ENCODE data around the gene TNRC6B. TPM values are rescaled to one million over a fixed set of nuclear protein-coding genes. Genes with fewer than 3 reads are reported as not detected.

The TNRC6B gene
- total RNA-seq, 2 experiments from 2014 or later = 37.9 TPM

DNA sequence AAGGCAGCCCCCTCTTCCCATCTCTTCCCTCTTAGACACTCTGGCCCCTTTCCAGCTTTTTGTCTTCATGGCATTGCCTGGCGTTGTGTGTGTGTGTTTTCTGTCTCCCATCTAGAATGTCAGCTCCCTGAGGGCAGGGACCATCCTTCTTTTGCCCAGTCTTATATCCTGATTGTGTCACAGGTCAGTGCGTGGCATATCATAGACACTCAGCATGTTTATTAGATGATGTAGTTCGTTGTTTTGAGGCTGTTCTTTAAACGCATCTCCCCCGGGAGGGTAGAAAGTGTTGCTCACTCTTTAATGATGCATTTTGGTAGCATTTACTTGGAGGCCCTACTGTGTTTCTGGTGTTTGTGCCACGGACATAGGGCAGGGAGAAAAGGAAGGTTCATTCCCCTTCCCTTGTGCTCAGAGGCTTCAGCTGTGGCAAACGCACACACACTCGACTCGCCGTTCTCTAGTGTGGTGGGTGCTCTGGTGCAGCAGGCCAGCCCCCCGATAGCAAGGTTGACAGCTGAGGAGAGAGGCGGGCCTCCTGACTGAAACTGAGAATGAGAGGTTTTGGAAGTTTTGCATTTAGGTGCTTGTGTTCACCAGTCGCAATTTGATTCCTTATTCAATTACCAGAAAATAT lies 60.2 kb downstream of the TNRC6B start:
- H3K36me3 Mint-ChIP-seq (ENCODE audit: low read depth) = peaks cover 7% of the 10 kb centered on the region
- no peaks in the 10 kb centered on the region for H3K27me3 Mint-ChIP-seq (ENCODE audit: low read depth)
- no peaks in the 10 kb centered on the region for H3K9me3 Mint-ChIP-seq
- DNase-seq = no peak
- no peak overlapping the region for H3K4me3 Mint-ChIP-seq
- intact Hi-C loops (cut with micrococcal nuclease) = no loop called here
- peak overlapping the region; percentile 75 for H3K27ac Mint-ChIP-seq
- CTCF ChIA-PET = interaction anchor here (1.3 kb wide), 1 partner anchor 9 kb away, joined by 3 read pairs; no protein-coding TSS in a partner anchor
- peaks cover 85% of the 10 kb centered on the region for H3K4me1 Mint-ChIP-seq (ENCODE audit: low read depth)

DNA sequence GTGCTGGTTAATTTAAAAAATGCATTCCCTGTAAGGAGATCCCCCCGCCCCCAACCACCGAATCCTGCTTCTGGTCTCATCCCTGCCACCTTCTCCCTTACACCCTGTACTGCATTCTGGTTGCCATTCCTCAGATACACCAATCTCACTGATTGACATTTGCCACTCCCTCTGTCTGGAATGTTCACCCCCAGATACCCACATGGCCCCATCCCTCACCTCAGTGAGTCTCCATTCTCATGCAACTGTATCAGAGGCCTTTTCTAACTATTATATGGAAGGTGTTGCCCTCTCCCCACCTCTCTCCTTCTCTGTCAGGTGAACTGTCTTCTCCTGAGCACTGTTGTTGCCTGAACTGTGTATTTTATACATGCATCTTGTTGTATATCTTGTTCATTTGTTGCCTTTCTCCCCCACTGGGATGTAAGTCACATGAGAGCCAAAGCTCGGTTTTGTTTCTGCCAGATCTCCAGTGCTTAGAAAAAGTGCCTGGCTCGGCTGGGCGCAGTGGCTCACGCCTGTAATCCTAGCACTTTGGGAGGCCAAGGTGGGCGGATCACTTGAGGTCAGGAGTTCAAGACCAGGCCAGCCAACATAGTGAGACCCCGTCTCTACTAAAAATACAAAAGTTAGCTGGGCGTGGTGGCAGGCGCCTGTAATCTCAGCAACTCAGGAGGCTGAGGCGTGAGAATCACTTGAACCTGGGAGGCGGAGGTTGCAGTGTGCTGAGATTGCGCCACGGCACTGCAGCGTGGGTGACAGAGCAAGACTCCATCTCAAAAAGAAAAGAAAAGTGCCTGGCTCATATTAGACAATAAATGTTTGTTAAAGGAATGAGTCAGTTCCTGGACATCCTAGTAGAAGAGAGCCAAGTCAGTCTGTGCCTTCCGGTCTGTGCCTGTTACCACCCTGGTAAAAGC lies 61.0 kb downstream of the TNRC6B start:
- H3K4me1 Mint-ChIP-seq (ENCODE audit: low read depth) = peaks cover 87% of the 10 kb centered on the region
- no peak overlapping the region for H3K27ac Mint-ChIP-seq
- intact Hi-C loops (cut with micrococcal nuclease) = no loop called here
- H3K27me3 Mint-ChIP-seq (ENCODE audit: low read depth) = no peaks in the 10 kb centered on the region
- no peaks in the 10 kb centered on the region for H3K9me3 Mint-ChIP-seq
- H3K4me3 Mint-ChIP-seq = no peak overlapping the region
- no peak for DNase-seq
- H3K36me3 Mint-ChIP-seq (ENCODE audit: low read depth) = peaks cover 6% of the 10 kb centered on the region
- CTCF ChIA-PET = interaction anchor here (1.3 kb wide), 1 partner anchor 9 kb away, joined by 3 read pairs; no protein-coding TSS in a partner anchor

DNA sequence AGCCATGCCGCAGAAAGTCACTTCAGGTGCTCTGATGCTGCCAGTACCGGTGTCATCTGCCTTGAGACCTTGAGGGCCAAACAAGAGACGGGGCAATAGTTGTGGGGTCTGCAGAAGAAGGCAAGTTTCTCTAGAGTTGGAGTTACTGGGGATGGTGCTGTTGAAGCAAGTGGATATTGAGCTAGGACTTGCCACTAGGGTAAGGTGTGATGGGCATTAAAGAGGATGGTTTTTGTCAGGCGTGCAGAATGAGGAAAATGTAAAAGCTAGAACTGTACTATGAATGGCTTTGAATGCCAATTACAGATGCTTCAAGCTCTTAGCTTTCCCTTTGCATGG lies 61.6 kb downstream of the TNRC6B start:
- intact Hi-C loops (cut with micrococcal nuclease) = no loop called here
- H3K36me3 Mint-ChIP-seq (ENCODE audit: low read depth) = peaks cover 3% of the 10 kb centered on the region
- H3K4me1 Mint-ChIP-seq (ENCODE audit: low read depth) = peaks cover 88% of the 10 kb centered on the region
- no peaks in the 10 kb centered on the region for H3K9me3 Mint-ChIP-seq
- H3K27ac Mint-ChIP-seq = no peak overlapping the region
- H3K4me3 Mint-ChIP-seq = no peak overlapping the region
- CTCF ChIA-PET = no interaction called here
- H3K27me3 Mint-ChIP-seq (ENCODE audit: low read depth) = no peaks in the 10 kb centered on the region
- no peak for DNase-seq

DNA sequence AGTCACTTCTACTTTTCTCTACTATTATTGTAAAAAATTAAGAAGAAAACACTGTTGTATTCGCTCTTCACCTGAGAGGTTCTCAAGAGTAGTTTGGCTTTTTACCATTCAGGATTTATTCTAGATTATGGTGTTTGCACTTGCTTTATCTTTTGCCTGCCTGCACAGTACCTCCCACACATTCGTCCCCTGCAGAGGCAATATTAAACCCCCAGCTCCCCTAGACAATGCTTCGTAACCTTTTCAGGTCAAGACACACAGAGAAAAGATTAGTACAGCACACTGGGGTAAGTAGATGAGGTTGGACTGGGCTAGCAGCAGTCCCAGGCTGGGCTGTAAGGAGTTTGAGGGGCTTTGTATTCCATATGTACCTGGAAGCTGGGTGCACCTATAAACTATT lies 62.4 kb downstream of the TNRC6B start:
- Mint-ChIP-seq H3K27me3 (ENCODE audit: low read depth) (no peaks in the 10 kb centered on the region), H3K36me3 (ENCODE audit: low read depth) (peaks cover 3% of the 10 kb centered on the region), H3K9me3 (no peaks in the 10 kb centered on the region), H3K27ac (no peak overlapping the region), H3K4me1 (ENCODE audit: low read depth) (peaks cover 88% of the 10 kb centered on the region), H3K4me3 (no peak overlapping the region)
- CTCF ChIA-PET = no interaction called here
- DNase-seq = no peak
- intact Hi-C loops (cut with micrococcal nuclease) = loop anchor here (2.0 to 5.0 kb wide), 3 partner anchors 15 to 63 kb away; partner anchors contain the start of gene TNRC6B

DNA sequence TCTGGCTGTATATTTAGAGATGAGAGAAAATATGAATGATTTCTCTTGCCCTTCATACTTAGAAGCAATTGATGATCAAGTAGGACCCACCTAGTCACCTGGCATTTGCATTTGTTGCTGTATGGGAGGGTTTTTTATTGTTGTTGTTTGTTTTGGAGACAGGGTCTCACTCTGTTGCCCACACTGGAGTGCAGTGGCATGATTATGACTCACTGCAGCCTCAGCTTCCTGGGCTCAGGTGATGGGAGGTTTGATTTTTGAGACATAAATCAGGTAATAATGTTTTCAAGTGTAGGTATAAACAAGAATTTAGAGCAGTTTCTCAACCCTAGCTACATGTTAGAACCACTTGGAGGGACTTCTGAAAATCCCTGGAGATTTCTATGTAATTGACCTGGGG lies 63.0 kb downstream of the TNRC6B start:
- peaks cover 85% of the 10 kb centered on the region for H3K4me1 Mint-ChIP-seq (ENCODE audit: low read depth)
- CTCF ChIA-PET = interaction anchor here (1.2 kb wide), 1 partner anchor 15 kb away, joined by 5 read pairs; no protein-coding TSS in a partner anchor
- H3K27ac Mint-ChIP-seq = peak overlapping the region; percentile 71
- DNase-seq = no peak
- H3K27me3 Mint-ChIP-seq (ENCODE audit: low read depth) = no peaks in the 10 kb centered on the region
- intact Hi-C loops (cut with micrococcal nuclease) = loop anchor here (1.0 to 5.0 kb wide), 4 partner anchors 16 to 64 kb away; partner anchors contain the start of gene TNRC6B
- H3K9me3 Mint-ChIP-seq = no peaks in the 10 kb centered on the region
- no peak overlapping the region for H3K4me3 Mint-ChIP-seq
- peaks cover 3% of the 10 kb centered on the region for H3K36me3 Mint-ChIP-seq (ENCODE audit: low read depth)

DNA sequence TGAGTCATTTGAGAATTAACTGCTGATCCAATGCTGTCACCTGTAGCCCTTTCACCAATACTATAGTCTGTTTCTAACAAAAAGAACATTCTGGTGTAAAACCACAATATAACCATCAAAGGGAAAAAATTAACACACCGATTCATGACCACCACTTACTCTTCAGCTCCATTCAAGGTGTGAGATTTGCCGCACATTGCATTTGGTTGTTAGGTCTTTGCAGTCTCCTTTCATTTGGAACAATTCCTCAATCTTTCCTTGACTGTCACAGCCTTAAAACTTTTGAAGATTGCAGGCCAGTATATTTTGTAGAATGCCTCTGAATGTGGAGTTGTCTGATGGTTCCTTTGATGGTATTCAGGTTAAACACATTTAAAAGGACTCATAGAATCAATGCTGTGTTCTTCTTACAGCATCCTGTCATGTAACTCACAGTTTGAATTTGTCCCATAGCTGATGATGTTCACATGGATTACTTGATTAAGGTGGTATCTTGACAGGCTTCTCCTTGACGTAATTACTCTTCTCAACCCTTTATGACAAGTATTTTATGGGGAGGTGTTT lies 63.6 kb downstream of the TNRC6B start:
- peak overlapping the region; percentile 71 for H3K27ac Mint-ChIP-seq
- H3K4me1 Mint-ChIP-seq (ENCODE audit: low read depth) = peaks cover 81% of the 10 kb centered on the region
- no peaks in the 10 kb centered on the region for H3K27me3 Mint-ChIP-seq (ENCODE audit: low read depth)
- H3K36me3 Mint-ChIP-seq (ENCODE audit: low read depth) = peaks cover 2% of the 10 kb centered on the region
- CTCF ChIA-PET = interaction anchor here (1.0 to 1.4 kb wide), 3 partner anchors 15 to 106 kb away, joined by 3 to 6 read pairs (median 5); no protein-coding TSS in a partner anchor
- intact Hi-C loops (cut with micrococcal nuclease) = loop anchor here (1.0 to 5.0 kb wide), 4 partner anchors 16 to 64 kb away; partner anchors contain the start of gene TNRC6B
- no peaks in the 10 kb centered on the region for H3K9me3 Mint-ChIP-seq
- H3K4me3 Mint-ChIP-seq = no peak overlapping the region
- peak; percentile 45 for DNase-seq

DNA sequence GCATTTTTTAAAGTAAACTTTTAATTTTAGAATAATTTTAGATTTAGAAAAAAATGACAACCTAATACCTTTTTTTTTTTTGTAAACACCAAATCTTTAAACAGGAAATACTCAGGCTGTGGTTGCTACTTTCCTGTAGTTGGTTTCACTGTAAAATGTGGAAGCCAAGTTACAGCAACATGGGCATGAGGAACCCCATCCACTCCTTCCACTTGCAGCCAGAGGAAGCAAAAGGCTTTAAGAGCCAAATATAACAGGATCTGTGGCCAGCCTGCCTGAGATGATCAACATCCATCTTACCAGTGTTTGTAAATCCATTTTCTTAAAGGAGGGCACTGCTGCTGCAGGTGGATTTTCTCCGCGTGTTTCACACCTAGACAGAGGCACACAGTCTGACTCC lies 66.2 kb downstream of the TNRC6B start:
- DNase-seq = peak; percentile 23
- Mint-ChIP-seq H3K4me1 (ENCODE audit: low read depth) (peaks cover 74% of the 10 kb centered on the region), H3K27me3 (ENCODE audit: low read depth) (no peaks in the 10 kb centered on the region), H3K36me3 (ENCODE audit: low read depth) (peaks cover 1% of the 10 kb centered on the region), H3K9me3 (no peaks in the 10 kb centered on the region), H3K27ac (peak overlapping the region; percentile 26), H3K4me3 (no peak overlapping the region)
- intact Hi-C loops (cut with micrococcal nuclease) = loop anchor here (5.0 kb wide), 1 partner anchor 33 kb away; no protein-coding TSS in a partner anchor
- CTCF ChIA-PET = interaction anchor here (0.7 kb wide), 1 partner anchor 9 kb away, joined by 3 read pairs; no protein-coding TSS in a partner anchor

DNA sequence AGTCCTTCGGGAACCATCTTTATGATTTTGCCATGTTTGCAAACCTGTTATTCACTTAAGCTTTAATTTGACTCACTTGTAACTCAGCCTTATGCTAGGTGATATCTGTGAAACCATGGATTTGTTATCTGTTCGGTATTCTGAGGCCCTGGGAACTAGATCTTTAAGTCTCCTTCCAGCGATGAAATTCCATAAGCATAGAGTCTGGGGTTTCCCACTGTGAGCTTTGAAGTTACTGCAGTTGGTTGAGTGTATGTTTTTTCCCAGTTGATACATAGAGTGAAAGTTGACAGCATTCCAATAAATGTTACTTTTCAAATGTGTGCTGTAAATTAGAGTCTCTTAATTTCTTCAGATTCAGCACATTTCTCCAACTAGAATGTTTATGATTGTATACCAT lies 66.9 kb downstream of the TNRC6B start:
- Mint-ChIP-seq H3K4me3 (no peak overlapping the region), H3K9me3 (no peaks in the 10 kb centered on the region), H3K4me1 (ENCODE audit: low read depth) (peaks cover 74% of the 10 kb centered on the region), H3K27me3 (ENCODE audit: low read depth) (no peaks in the 10 kb centered on the region), H3K27ac (no peak overlapping the region), H3K36me3 (ENCODE audit: low read depth) (peaks cover 1% of the 10 kb centered on the region)
- no peak for DNase-seq
- intact Hi-C loops (cut with micrococcal nuclease) = loop anchor here (5.0 kb wide), 1 partner anchor 33 kb away; no protein-coding TSS in a partner anchor
- CTCF ChIA-PET = interaction anchor here (0.6 kb wide), 1 partner anchor 84 kb away, joined by 4 read pairs; no protein-coding TSS in a partner anchor

DNA sequence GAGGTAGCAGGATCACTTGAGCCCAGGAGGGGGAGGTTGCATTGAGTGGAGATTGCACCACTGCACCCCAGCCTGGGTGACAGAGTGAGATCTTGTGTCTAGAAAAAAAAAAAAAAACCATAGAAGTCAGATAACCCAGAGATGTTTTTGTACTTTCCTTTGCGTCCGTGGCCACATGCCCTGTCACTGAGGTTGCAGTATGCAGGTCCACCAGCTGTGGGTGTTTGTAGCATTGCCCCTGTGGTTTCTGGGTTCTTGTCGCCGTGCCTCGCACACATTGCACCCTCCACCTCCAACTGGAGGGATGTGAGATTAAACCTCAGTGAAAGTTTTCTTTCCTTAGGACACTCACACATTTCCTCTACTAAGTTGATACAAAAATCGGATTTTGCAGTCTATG lies 70.3 kb downstream of the TNRC6B start:
- intact Hi-C loops (cut with micrococcal nuclease) = no loop called here
- CTCF ChIA-PET = interaction anchor here (0.7 kb wide), 1 partner anchor 224 kb away, joined by 3 read pairs; no protein-coding TSS in a partner anchor
- peaks cover 3% of the 10 kb centered on the region for H3K36me3 Mint-ChIP-seq (ENCODE audit: low read depth)
- no peaks in the 10 kb centered on the region for H3K9me3 Mint-ChIP-seq
- H3K4me3 Mint-ChIP-seq = peak overlapping the region; percentile 32
- peak; percentile 58 for DNase-seq
- peak overlapping the region; percentile 22 for H3K27ac Mint-ChIP-seq
- H3K27me3 Mint-ChIP-seq (ENCODE audit: low read depth) = no peaks in the 10 kb centered on the region
- H3K4me1 Mint-ChIP-seq (ENCODE audit: low read depth) = peaks cover 66% of the 10 kb centered on the region

DNA sequence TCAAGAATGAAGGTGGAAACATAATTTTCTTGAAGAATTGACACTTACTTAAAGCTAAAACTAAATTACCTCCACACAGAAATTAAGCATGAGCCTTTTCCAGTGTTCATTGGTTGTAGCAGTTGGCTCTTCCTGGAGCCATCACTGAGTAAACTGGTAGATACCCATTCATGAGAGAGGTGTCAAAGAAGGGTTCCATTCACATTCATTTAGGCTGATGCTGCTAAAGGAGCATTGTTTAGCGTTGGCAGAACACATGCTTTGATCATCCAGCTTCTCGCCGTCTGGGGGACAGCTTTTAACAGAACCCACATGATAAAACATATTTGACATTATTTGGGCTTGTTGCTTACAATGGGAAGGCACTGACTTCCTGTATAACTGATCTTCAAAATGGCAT lies 71.6 kb downstream of the TNRC6B start:
- intact Hi-C loops (cut with micrococcal nuclease) = no loop called here
- CTCF ChIA-PET = interaction anchor here (0.9 to 1.1 kb wide), 3 partner anchors 60 to 98 kb away, joined by 3 read pairs; no protein-coding TSS in a partner anchor
- H3K27me3 Mint-ChIP-seq (ENCODE audit: low read depth) = no peaks in the 10 kb centered on the region
- H3K27ac Mint-ChIP-seq = no peak overlapping the region
- DNase-seq = no peak
- peaks cover 68% of the 10 kb centered on the region for H3K4me1 Mint-ChIP-seq (ENCODE audit: low read depth)
- H3K9me3 Mint-ChIP-seq = no peaks in the 10 kb centered on the region
- peaks cover 9% of the 10 kb centered on the region for H3K36me3 Mint-ChIP-seq (ENCODE audit: low read depth)
- no peak overlapping the region for H3K4me3 Mint-ChIP-seq

DNA sequence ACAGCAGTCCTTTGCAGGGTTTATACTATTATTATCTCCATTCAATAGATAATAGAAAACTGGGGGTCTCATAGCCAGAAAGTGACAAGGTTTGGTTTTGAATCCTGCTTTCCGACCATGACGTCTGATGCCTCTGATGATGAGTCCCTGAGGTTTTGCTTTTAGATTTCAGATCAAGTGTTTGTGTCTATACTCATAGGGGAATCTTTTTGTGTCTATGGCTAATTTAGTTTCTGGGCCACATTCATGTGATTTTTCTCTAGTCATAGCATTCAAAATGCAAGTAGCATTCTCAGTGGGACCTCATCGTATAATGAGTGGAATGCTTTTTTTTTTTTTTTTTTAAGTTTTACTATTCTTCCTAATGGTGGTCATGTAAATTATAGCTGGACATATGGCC lies 72.9 kb downstream of the TNRC6B start:
- CTCF ChIA-PET = interaction anchor here (1.1 kb wide), 1 partner anchor 13 kb away, joined by 3 read pairs; no protein-coding TSS in a partner anchor
- H3K4me3 Mint-ChIP-seq = no peak overlapping the region
- intact Hi-C loops (cut with micrococcal nuclease) = loop anchor here (1.0 to 2.0 kb wide), 3 partner anchors 8 to 48 kb away; no protein-coding TSS in a partner anchor
- peak; percentile 70 for DNase-seq
- H3K27ac Mint-ChIP-seq = peak overlapping the region; percentile 16
- no peaks in the 10 kb centered on the region for H3K9me3 Mint-ChIP-seq
- H3K36me3 Mint-ChIP-seq (ENCODE audit: low read depth) = peaks cover 9% of the 10 kb centered on the region
- H3K4me1 Mint-ChIP-seq (ENCODE audit: low read depth) = peaks cover 70% of the 10 kb centered on the region
- no peaks in the 10 kb centered on the region for H3K27me3 Mint-ChIP-seq (ENCODE audit: low read depth)

DNA sequence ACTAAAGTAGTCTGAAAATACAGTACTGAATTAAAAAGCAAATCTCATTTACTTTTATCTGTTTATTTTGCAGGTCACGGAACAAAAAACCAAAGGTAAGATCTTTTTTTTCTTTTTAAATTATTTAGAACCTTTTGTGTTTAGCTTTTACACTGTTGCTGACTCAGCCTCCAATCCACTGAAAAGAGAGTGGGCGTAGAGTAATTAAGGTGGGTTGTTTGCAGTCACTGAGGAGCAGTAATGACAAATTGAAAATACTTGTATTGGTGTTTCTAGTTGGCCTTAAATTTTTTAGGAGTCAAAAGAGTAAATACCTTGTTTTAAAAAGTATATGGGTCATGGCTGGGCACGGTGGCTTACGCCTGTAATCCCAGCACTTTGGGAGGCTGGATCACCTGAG lies 73.4 kb downstream of the TNRC6B start:
- CTCF ChIA-PET = interaction anchor here (0.7 to 1.1 kb wide), 2 partner anchors 12 to 359 kb away, joined by 3 read pairs; no protein-coding TSS in a partner anchor
- Mint-ChIP-seq H3K4me3 (no peak overlapping the region), H3K27ac (peak overlapping the region; percentile 16), H3K27me3 (ENCODE audit: low read depth) (no peaks in the 10 kb centered on the region), H3K9me3 (no peaks in the 10 kb centered on the region), H3K36me3 (ENCODE audit: low read depth) (peaks cover 11% of the 10 kb centered on the region), H3K4me1 (ENCODE audit: low read depth) (peaks cover 72% of the 10 kb centered on the region)
- no peak for DNase-seq
- intact Hi-C loops (cut with micrococcal nuclease) = loop anchor here (2.0 kb wide), 2 partner anchors 40 to 48 kb away; no protein-coding TSS in a partner anchor

All from activated naive CD4-positive, alpha-beta T cell treated with anti-CD3 and anti-CD28 coated beads for 36 hours (primary cell).